Pancreas (tissue), 10 donors: ENCODE measurements around the gene TOP2A. TPM values are rescaled to one million over a fixed set of nuclear protein-coding genes. Genes with fewer than 3 reads are reported as not detected.

Source experiments
- ATAC-seq, 4 donors: fragments of 200-7000 bp; cut with Tn5 transposase; one replicate each; pipeline versions ENCODE4 v1.8.0 to v1.9.1; 2020; ENCODE audit warnings: mild to moderate bottlenecking in 4 of 4, moderate library complexity in 4 of 4
- DNase-seq, 6 donors: peaks; one replicate each; pipeline ENCODE4 v3.0.0-alpha.2; 2020
- FAIRE-seq: peaks from 2 replicates; lab custom pipeline; 2012; peaks lifted over from hg19 to GRCh38; lab: Jason Lieb, UNC
- H3K27ac ChIP-seq, 4 donors: fragments of 200-600 bp; sonication (generic); 1 replicate in 3 of 4; 2 replicates in 1 of 4; pipeline versions ENCODE4 v1.5.0 to v1.8.0; 2020
- H3K27me3 ChIP-seq, 4 donors: fragments of 200-600 bp; one replicate each; pipeline ENCODE4 v1.8.0; 2021
- H3K36me3 ChIP-seq, 3 donors: fragments of 200-600 bp; sonication (generic) in 1 of 3; one replicate each; pipeline versions ENCODE4 v1.5.0 to v1.8.0; 2020 to 2021
- H3K4me1 ChIP-seq, 3 donors: fragments of 200-600 bp; one replicate each; pipeline ENCODE4 v1.8.0; 2021
- H3K4me3 ChIP-seq, 4 donors: fragments of 200-600 bp; sonication (generic) in 2 of 4; one replicate each; pipeline versions ENCODE4 v1.5.0 to v1.8.0; 2020 to 2021
- H3K9me3 ChIP-seq, 4 donors: fragments of 200-600 bp; one replicate each; pipeline ENCODE4 v1.8.0; 2021
- WGBS, 2 donors: extraction: QIAGEN DNeasy Blood & Tissue Kit; methylation state at CpG; one replicate each; pipeline ENCODE4 v1.1.7; 2013; 5-methylcytosine and 5-hydroxymethylcytosine counted together
- intact Hi-C, 3 donors: fragments of 100-400 bp; cut with DNase I; formaldehyde crosslinking; loops; one replicate each; pipeline versions ENCODE4 v1.11.1 to v1.14.2; 2022
- polyA plus RNA-seq, 2 donors: library from polyadenylated mRNA; stranded (reverse); fragments of 200-250 nt; gene quantifications; one replicate each; pipeline ENCODE4 v1.2.3, GENCODE V29; 2013
- total RNA-seq, 6 donors: library from RNA; stranded (reverse); fragmentation: NEBNext Ultra II Directional in 4 of 6; extraction: Animal tissue kit (Norgen Biotek cat#: 25700) in 4 of 6; gene quantifications; one replicate each; pipeline versions ENCODE4 v1.2.1 to v1.2.4, GENCODE V29; 2021 to 2023
- TF ChIP-seq, protein P1 (sequence below), 4 donors: fragments of 200-600 bp; sonication (generic) in 3 of 4; IDR thresholded peaks; one replicate each; pipeline versions ENCODE4 v1.5.0 to v1.8.0; 2021; ENCODE audit warnings: antibody characterized with exemption in 4 of 4
- donor health status: healthy with polysubstance abuse.
- donor health status: DM: no; HTN: no; CAD: no; lungs with moderate emphysema.
- donor health status: DM: no; HTN: no; CAD: no.
- donor health status: control.
- donor health status: control.
- donor health status: Bipolar disorder and iron deficiency.
- donor health status: DM: yes; HTN: yes; CAD: no.
- donor health status: DM: no; HTN: no; CAD: no.
- donor health status: DM: no; HTN: no; CAD: no.
- donor health status: DM: yes; HTN: yes; CAD: no.

Gene TOP2A
- total and polyA plus RNA-seq, 8 donors: 0.19 to 4.4 (median 0.65) TPM

DNA sequence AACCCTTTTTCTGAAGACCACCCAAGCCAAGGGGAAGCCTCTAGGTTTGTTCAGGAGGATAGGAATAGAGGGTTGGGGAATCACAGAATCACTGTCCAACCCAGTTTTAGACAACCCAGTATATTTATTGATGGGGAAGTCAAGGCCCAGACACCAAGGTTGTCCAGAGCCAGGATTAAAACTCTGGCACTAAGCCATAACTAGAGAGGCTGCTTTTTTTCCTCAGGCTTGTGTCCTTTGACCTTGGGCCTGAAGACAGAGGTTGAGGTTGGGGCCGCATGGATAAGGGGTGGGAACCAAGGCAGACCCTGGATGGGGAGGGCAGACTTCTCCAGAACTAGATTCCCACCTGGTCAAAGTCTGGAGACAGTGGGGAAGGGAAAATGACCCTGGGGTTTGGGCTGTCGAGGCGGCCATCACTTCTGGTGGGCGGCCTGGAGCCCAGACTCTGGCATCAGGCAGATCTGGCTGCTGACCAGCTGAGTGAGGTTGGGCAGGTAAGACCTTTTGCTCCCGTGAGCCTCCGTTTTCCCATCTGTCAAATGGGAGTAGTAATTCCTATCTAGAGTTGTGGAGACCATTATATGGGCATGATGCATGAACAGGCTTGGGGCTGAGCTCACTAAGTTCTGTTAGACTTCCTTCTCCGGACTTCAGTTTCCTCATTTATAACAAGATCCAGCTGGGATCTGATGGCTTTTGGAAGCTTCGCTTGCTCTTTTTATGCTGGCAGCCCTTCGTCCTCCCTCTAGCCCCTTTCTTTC, 43.5 kb upstream of the TOP2A start:
- DNase-seq: no peak
- FAIRE-seq: no peak

DNA sequence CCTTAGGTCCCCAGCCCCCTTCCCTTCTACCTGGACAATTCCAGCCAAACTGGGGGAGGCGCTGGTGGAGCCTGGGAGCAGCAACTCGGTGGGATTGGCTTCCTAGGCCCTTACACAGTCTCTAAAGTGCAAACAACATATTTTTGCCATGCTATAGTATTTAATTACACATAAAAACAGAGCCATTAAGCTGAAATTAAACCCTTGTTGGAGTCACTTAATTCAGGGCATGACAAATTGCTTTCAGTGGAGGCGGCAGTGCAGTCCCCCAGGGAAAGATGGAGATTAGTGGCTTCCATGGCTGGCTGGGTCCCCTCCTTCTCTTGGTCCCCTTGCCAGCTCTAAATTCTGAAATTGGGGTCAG, 42.9 kb upstream of the TOP2A start:
- TF ChIP-seq, protein P1, sequence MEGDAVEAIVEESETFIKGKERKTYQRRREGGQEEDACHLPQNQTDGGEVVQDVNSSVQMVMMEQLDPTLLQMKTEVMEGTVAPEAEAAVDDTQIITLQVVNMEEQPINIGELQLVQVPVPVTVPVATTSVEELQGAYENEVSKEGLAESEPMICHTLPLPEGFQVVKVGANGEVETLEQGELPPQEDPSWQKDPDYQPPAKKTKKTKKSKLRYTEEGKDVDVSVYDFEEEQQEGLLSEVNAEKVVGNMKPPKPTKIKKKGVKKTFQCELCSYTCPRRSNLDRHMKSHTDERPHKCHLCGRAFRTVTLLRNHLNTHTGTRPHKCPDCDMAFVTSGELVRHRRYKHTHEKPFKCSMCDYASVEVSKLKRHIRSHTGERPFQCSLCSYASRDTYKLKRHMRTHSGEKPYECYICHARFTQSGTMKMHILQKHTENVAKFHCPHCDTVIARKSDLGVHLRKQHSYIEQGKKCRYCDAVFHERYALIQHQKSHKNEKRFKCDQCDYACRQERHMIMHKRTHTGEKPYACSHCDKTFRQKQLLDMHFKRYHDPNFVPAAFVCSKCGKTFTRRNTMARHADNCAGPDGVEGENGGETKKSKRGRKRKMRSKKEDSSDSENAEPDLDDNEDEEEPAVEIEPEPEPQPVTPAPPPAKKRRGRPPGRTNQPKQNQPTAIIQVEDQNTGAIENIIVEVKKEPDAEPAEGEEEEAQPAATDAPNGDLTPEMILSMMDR (IDR thresholded peaks at IDR 0.05): no peak
- Histone ChIP-seq H3K27me3 (no peaks in the 10 kb centered on the region), H3K4me1 (no peaks in the 10 kb centered on the region), H3K9me3 (no peaks in the 10 kb centered on the region), H3K4me3 (no peak overlapping the region), H3K36me3 (no peaks in the 10 kb centered on the region), H3K27ac (no peak overlapping the region)
- DNase-seq (no peak), ATAC-seq (no peak), FAIRE-seq (no peak)
- intact Hi-C loops: no loop called here
- WGBS, 2 donors: 75 to 78% methylated on average over 3 of the region's 3 CpGs

More for the DNA sequence above, 43.5 kb upstream of the TOP2A start:
- TF ChIP-seq, protein P1 (IDR thresholded peaks at IDR 0.05): no peak
- Histone ChIP-seq H3K4me3 (no peak overlapping the region), H3K36me3 (no peaks in the 10 kb centered on the region), H3K27ac (no peak overlapping the region), H3K4me1 (no peaks in the 10 kb centered on the region), H3K9me3 (no peaks in the 10 kb centered on the region), H3K27me3 (no peaks in the 10 kb centered on the region)
- intact Hi-C loops: no loop called here
- 74 to 75% methylated on average over 9 of the region's 9 CpGs for WGBS, 2 donors
- no peak for ATAC-seq

GRCh38 chr17:40459636-40460603, 42.2 kb upstream of the TOP2A start:
- no peak for FAIRE-seq
- Histone ChIP-seq H3K27me3 (no peaks in the 10 kb centered on the region), H3K4me3 (no peak overlapping the region), H3K9me3 (no peaks in the 10 kb centered on the region), H3K27ac (no peak overlapping the region), H3K4me1 (no peaks in the 10 kb centered on the region), H3K36me3 (no peaks in the 10 kb centered on the region)
- intact Hi-C loops: no loop called here
- TF ChIP-seq, protein P1 (IDR thresholded peaks at IDR 0.05): no peak
- DNase-seq: no peak
- ATAC-seq: no peak
- WGBS, 2 donors: 73 to 77% methylated on average over 8 of the region's 8 CpGs

DNA sequence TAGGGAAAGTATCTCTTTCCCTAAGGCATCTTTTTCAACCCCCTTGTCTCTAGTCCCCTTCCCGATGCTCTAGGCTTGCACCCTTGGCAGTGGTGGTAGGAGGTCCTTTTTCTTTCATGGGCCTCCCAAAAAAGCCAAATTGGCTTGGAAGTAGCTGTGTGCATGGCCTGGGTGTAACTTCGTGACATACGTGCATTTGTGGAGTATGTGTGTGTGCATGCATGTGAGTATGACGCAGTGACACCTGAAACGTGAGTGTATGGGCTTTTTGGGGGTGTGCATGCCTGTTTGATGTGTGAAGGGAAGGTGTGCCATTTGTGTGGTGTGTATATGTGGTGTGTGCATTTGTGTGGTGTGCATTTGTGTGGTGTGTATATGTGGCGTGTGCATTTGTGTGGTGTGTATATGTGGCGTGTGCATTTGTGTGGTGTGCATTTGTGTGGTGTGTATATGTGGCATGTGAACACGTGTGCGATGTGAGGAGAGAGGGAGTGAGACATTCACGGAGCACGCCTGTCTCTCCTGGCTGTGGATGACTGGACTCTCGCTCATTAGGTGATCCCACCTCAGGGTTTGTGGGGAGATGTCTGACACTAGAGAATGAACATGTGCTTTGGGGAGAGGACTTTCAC, 41.3 kb upstream of the TOP2A start:
- DNase-seq (no peak), FAIRE-seq (no peak), ATAC-seq (no peak)
- Histone ChIP-seq H3K27me3 (no peaks in the 10 kb centered on the region), H3K4me3 (no peak overlapping the region), H3K4me1 (no peaks in the 10 kb centered on the region), H3K36me3 (no peaks in the 10 kb centered on the region), H3K9me3 (no peaks in the 10 kb centered on the region), H3K27ac (no peak overlapping the region)
- TF ChIP-seq, protein P1 (IDR thresholded peaks at IDR 0.05): no peak
- WGBS, 2 donors: 72 to 83% methylated on average over 12 of the region's 12 CpGs
- intact Hi-C loops: no loop called here
